ENCODE data around the gene PDF. TPM values are rescaled to one million over a fixed set of nuclear protein-coding genes. Genes with fewer than 3 reads are reported as not detected.

The PDF gene
- total RNA-seq, 2 experiments from 2014 or later, result 37.8 to 54.8 TPM

- Histone ChIP-seq H3K4me3 (ENCODE audit: low read depth, low read length, poor library complexity, severe bottlenecking) (peak overlapping the region; percentile 94), H3K4me1 (ENCODE audit: insufficient read depth, low read length, poor library complexity, severe bottlenecking) (peaks cover 32% of the 10 kb centered on the region), H3K9me3 (ENCODE audit: low read length) (no peaks in the 10 kb centered on the region), H3K27ac (ENCODE audit: low read depth, low read length, poor library complexity, severe bottlenecking) (peak overlapping the region; percentile 77), H3K9me2 (ENCODE audit: insufficient read depth, low read length) (no peaks in the 10 kb centered on the region), H4K20me1 (ENCODE audit: insufficient read depth, low read length) (peaks cover 9% of the 10 kb centered on the region; the same call in 1 of the 2 replicates), H3K4me2 (ENCODE audit: low read length) (peak overlapping the region; percentile 84), H2AFZ (ENCODE audit: low read length) (peak overlapping the region; percentile 59; the same call in 1 of the 2 replicates), H3K36me3 (ENCODE audit: insufficient read depth, low read length) (peaks cover 66% of the 10 kb centered on the region), H3K79me2 (ENCODE audit: insufficient read depth, low read depth, low read length) (peaks cover 57% of the 10 kb centered on the region)
- TSS peak; percentile 73 for BruUV-seq (replicated peaks)
- ChIA-PET POLR2A (interaction anchor here (0.8 to 2.7 kb wide), 5 partner anchors 11 to 21 kb away, joined by 3 to 11 read pairs (median 4); no protein-coding TSS in a partner anchor), CTCF (ENCODE audit: unreplicated experiment) (interaction anchor here (0.6 kb wide), 1 partner anchor 205 kb away, joined by 3 read pairs; no protein-coding TSS in a partner anchor)
- no peak for DNase-seq (ENCODE audit: low spot score)
- TF ChIP-seq, protein P1, sequence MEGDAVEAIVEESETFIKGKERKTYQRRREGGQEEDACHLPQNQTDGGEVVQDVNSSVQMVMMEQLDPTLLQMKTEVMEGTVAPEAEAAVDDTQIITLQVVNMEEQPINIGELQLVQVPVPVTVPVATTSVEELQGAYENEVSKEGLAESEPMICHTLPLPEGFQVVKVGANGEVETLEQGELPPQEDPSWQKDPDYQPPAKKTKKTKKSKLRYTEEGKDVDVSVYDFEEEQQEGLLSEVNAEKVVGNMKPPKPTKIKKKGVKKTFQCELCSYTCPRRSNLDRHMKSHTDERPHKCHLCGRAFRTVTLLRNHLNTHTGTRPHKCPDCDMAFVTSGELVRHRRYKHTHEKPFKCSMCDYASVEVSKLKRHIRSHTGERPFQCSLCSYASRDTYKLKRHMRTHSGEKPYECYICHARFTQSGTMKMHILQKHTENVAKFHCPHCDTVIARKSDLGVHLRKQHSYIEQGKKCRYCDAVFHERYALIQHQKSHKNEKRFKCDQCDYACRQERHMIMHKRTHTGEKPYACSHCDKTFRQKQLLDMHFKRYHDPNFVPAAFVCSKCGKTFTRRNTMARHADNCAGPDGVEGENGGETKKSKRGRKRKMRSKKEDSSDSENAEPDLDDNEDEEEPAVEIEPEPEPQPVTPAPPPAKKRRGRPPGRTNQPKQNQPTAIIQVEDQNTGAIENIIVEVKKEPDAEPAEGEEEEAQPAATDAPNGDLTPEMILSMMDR (conservative IDR thresholded peaks at IDR 0.05; ENCODE audit: low read length), result no peak
- intact Hi-C loops (cut with micrococcal nuclease; ENCODE audit: unreplicated experiment), result no loop called here
Observed at GRCh38 chr16:69340095-69340644, 9.8 kb upstream of the PDF start.

GRCh38 chr16:69339289-69340094, 9.1 kb upstream of the PDF start, which contains the start of the genes COG8 and NIP7:
Gene COG8, minus strand, starts transcription at chr16:69339564. Its CDS starts 12 bp downstream, at chr16:69339552.
Gene NIP7, plus strand, starts transcription at chr16:69339772. Its CDS starts 58 bp downstream, at chr16:69339830.
- Histone ChIP-seq H4K20me1 (ENCODE audit: insufficient read depth, low read length) (peaks cover 9% of the 10 kb centered on the region; the same call in 1 of the 2 replicates), H3K4me3 (ENCODE audit: low read depth, low read length, poor library complexity, severe bottlenecking) (peak within 1 kb of the TSS; percentile 94), H3K4me1 (ENCODE audit: insufficient read depth, low read length, poor library complexity, severe bottlenecking) (peaks cover 32% of the 10 kb centered on the region), H3K27ac (ENCODE audit: low read depth, low read length, poor library complexity, severe bottlenecking) (peak within 1 kb of the TSS; percentile 77), H3K79me2 (ENCODE audit: insufficient read depth, low read depth, low read length) (peaks cover 57% of the 10 kb centered on the region), H3K9me3 (ENCODE audit: low read length) (no peaks in the 10 kb centered on the region), H3K9me2 (ENCODE audit: insufficient read depth, low read length) (no peaks in the 10 kb centered on the region), H3K36me3 (ENCODE audit: insufficient read depth, low read length) (peaks cover 69% of the 10 kb centered on the region), H2AFZ (ENCODE audit: low read length) (peak within 1 kb of the TSS; percentile 59; the same call in 1 of the 2 replicates), H3K4me2 (ENCODE audit: low read length) (peak within 1 kb of the TSS; percentile 85)
- TF ChIP-seq, protein P1 (conservative IDR thresholded peaks at IDR 0.05; ENCODE audit: low read length), result peak; percentile 74
- TF ChIP-seq EZH2phosphoT487 (IDR thresholded peaks at IDR 0.05; ENCODE audit: borderline replicate concordance, low read depth, low read length), result no peak
- peak; percentile 98 for DNase-seq (ENCODE audit: low spot score)
- ChIA-PET POLR2A (interaction anchor here (0.8 to 2.7 kb wide), 5 partner anchors 11 to 22 kb away, joined by 3 to 11 read pairs (median 5); no protein-coding TSS in a partner anchor), CTCF (ENCODE audit: unreplicated experiment) (no interaction called here)
- BruUV-seq (replicated peaks), result TSS peak; percentile 81
- intact Hi-C loops (cut with micrococcal nuclease; ENCODE audit: unreplicated experiment), result loop anchor here (1.0 to 10.0 kb wide), 5 partner anchors 9 to 425 kb away; partner anchors contain the start of genes NFAT5, PDF, VPS4A and WWP2

Data from OCI-LY7 (cell line).